OCI-LY3 (cell line): Measurements from ENCODE around the gene USP10.

ENCODE experiments used
- EZH2phosphoT487 ChIP-seq: fragments of 200-600 bp; shearing (Covaris generic); IDR thresholded peaks from 2 replicates; pipeline ENCODE4 v1.6.1; 2018; ENCODE audit warnings: antibody characterized with exemption, mixed run types, low read depth
- TF ChIP-seq, protein P1 (sequence below): fragments of 200-600, 300-600 bp; sonication (generic); IDR thresholded peaks from 2 replicates; pipeline ENCODE4 v1.5.1; 2014; ENCODE audit warnings: antibody characterized with exemption, low read length, low read depth

DNA sequence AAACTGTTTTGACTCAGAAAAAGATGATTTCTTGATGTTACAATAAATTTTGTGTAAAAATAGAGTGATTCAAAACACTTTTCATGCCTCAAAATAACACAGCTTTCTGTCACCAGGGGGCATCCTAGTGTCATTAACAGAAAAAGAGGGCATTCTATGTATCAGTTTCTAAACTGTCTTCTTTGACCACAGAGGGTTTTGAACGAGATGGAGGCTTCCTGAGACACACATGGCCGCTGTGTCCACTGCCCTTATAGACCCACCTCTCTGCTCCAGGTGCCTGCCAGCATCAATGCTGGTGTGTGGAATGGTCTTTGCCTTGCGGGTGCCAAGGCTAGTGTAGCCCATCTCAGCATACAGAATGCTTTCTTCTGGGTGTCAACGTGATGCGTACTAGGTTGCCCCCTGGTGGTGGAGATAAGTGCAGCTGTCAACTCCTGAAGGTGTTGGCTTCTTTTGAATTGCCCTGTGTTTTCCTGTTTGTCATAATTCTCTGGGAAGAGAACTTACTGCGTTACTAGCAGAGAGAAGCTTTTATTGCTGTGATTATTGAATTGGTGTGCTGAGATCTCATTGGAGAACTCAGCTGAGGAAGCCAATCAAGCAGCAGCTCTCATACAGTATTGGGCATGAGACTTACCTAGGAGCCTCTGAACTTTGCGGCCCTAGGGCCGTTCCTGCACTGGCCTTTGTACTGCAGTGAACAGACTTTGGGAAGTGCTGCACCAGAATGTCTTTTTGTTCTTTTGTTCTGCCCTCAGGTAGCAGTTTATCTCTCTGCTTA, 38.6 kb downstream of the USP10 start:
- TF ChIP-seq, protein P1, sequence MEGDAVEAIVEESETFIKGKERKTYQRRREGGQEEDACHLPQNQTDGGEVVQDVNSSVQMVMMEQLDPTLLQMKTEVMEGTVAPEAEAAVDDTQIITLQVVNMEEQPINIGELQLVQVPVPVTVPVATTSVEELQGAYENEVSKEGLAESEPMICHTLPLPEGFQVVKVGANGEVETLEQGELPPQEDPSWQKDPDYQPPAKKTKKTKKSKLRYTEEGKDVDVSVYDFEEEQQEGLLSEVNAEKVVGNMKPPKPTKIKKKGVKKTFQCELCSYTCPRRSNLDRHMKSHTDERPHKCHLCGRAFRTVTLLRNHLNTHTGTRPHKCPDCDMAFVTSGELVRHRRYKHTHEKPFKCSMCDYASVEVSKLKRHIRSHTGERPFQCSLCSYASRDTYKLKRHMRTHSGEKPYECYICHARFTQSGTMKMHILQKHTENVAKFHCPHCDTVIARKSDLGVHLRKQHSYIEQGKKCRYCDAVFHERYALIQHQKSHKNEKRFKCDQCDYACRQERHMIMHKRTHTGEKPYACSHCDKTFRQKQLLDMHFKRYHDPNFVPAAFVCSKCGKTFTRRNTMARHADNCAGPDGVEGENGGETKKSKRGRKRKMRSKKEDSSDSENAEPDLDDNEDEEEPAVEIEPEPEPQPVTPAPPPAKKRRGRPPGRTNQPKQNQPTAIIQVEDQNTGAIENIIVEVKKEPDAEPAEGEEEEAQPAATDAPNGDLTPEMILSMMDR, result peak; percentile 83
- no peak for TF ChIP-seq EZH2phosphoT487
